Measurements from ENCODE around the gene MDFI.

MDFI gene

GRCh38 chr6:41605649-41606048 is 32.6 kb upstream of the MDFI start:
- no peak for TF ChIP-seq ZFP30 (CRISPR knock-in tag; IDR thresholded peaks at IDR 0.05)
- TF ChIP-seq ZNF70 (CRISPR knock-in tag; IDR thresholded peaks at IDR 0.05), result no peak
- no peak for TF ChIP-seq TCF4 (CRISPR knock-in tag; IDR thresholded peaks at IDR 0.05; ENCODE audit: borderline replicate concordance)
- TF ChIP-seq ESRRG (CRISPR knock-in tag; IDR thresholded peaks at IDR 0.05), result no peak
- TF ChIP-seq ZFP3 (CRISPR knock-in tag; IDR thresholded peaks at IDR 0.05), result no peak
- no peak for TF ChIP-seq CSDC2 (CRISPR knock-in tag; IDR thresholded peaks at IDR 0.05)
- no peak for TF ChIP-seq TOX (CRISPR knock-in tag; IDR thresholded peaks at IDR 0.05; ENCODE audit: borderline replicate concordance)
- no peak for TF ChIP-seq TSHZ2 (CRISPR knock-in tag; IDR thresholded peaks at IDR 0.05)
- TF ChIP-seq OSR1 (CRISPR knock-in tag; IDR thresholded peaks at IDR 0.05), result no peak
- no peak for TF ChIP-seq ARNTL (CRISPR knock-in tag; IDR thresholded peaks at IDR 0.05; ENCODE audit: borderline replicate concordance, low read depth)
- no peak for TF ChIP-seq CSRNP3 (CRISPR knock-in tag; IDR thresholded peaks at IDR 0.05)
- no peak for TF ChIP-seq SNAI2 (CRISPR knock-in tag; IDR thresholded peaks at IDR 0.05)
- no peak for ATAC-seq

GRCh38 chr6:41607036-41607435 is 31.2 kb upstream of the MDFI start:
- no peak for ATAC-seq
- TF ChIP-seq TOX (CRISPR knock-in tag; IDR thresholded peaks at IDR 0.05; ENCODE audit: borderline replicate concordance) (no peak), SNAI2 (CRISPR knock-in tag; IDR thresholded peaks at IDR 0.05) (no peak), ARNTL (CRISPR knock-in tag; IDR thresholded peaks at IDR 0.05; ENCODE audit: borderline replicate concordance, low read depth) (no peak), POU6F1 (CRISPR knock-in tag; IDR thresholded peaks at IDR 0.05; ENCODE audit: borderline replicate concordance, low read depth) (no peak), CSDC2 (CRISPR knock-in tag; IDR thresholded peaks at IDR 0.05) (no peak)

GRCh38 chr6:41607736-41608135 is 30.5 kb upstream of the MDFI start:
- TF ChIP-seq TCF4 (CRISPR knock-in tag; IDR thresholded peaks at IDR 0.05; ENCODE audit: borderline replicate concordance), result no peak
- TF ChIP-seq SNAI2 (CRISPR knock-in tag; IDR thresholded peaks at IDR 0.05), result no peak
- TF ChIP-seq TSHZ2 (CRISPR knock-in tag; IDR thresholded peaks at IDR 0.05), result no peak
- no peak for TF ChIP-seq ZFP30 (CRISPR knock-in tag; IDR thresholded peaks at IDR 0.05)
- ATAC-seq, result no peak

GRCh38 chr6:41608443-41609151 is 29.7 kb upstream of the MDFI start:
- no peak for ATAC-seq
- no peak for TF ChIP-seq ZNF70 (CRISPR knock-in tag; IDR thresholded peaks at IDR 0.05)
- TF ChIP-seq RARB (CRISPR knock-in tag; IDR thresholded peaks at IDR 0.05), result no peak
- no peak for TF ChIP-seq ZNF565 (CRISPR knock-in tag; conservative IDR thresholded peaks at IDR 0.05; ENCODE audit: low read depth)
- TF ChIP-seq CREB5 (CRISPR knock-in tag; IDR thresholded peaks at IDR 0.05; ENCODE audit: low read depth), result no peak
